ENCODE results near the gene PTPA. TPM values are rescaled to one million over a fixed set of nuclear protein-coding genes. Genes with fewer than 3 reads are reported as not detected.
A peak's percentile ranks its signal among the peaks of the same experiment; 100 is the strongest.

PTPA gene
- total RNA-seq, 2 donors from 2014 or later, result 81.3 to 89.9 TPM

DNA sequence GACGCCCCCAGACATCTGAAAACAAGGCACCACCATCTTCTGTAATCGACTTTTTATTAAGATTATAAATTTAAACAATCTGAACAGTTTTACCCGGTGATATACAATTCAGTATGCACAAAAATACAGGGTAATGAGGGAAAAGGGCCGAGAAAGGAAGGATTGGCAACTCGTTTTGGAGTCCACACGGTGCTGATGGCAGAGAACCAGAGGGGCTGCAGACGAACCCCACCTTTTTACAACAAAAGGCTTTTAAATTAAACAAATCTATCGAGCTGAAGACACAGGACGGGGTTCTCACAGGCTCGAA is 64.3 kb downstream of the PTPA start:
- H3K9me3 ChIP-seq, result no peaks in the 10 kb centered on the region
- H3K27me3 ChIP-seq, result no peaks in the 10 kb centered on the region
- no peak for DNase-seq (ENCODE audit: low spot score)
- peak overlapping the region; percentile 94 to 96 for H3K27ac ChIP-seq
- peak overlapping the region; percentile 63 to 77 for H3K4me3 ChIP-seq
- H3K4me1 ChIP-seq, result peaks cover 0 to 46% of the 10 kb centered on the region in 2 donors
- no peaks in the 10 kb centered on the region for H3K36me3 ChIP-seq
- TF ChIP-seq CTCF (IDR thresholded peaks at IDR 0.05), result no peak

GRCh38 chr9:129175825-129176633 is 64.8 kb downstream of the PTPA start:
- Histone ChIP-seq H3K36me3 (no peaks in the 10 kb centered on the region), H3K4me1 (peaks cover 0 to 46% of the 10 kb centered on the region in 2 donors), H3K9me3 (no peaks in the 10 kb centered on the region), H3K27ac (peak overlapping the region; percentile 94 to 96), H3K27me3 (no peaks in the 10 kb centered on the region), H3K4me3 (peak overlapping the region; percentile 63 to 77)
- TF ChIP-seq CTCF (IDR thresholded peaks at IDR 0.05), result no peak
- peak; percentile 86 for DNase-seq (ENCODE audit: low spot score)

GRCh38 chr9:129176701-129177442 is 65.7 kb downstream of the PTPA start:
- peak overlapping the region; percentile 63 to 77 for H3K4me3 ChIP-seq
- H3K4me1 ChIP-seq, result peaks cover 0 to 46% of the 10 kb centered on the region in 2 donors
- peak overlapping the region; percentile 94 to 96 for H3K27ac ChIP-seq
- H3K9me3 ChIP-seq, result no peaks in the 10 kb centered on the region
- no peaks in the 10 kb centered on the region for H3K27me3 ChIP-seq
- DNase-seq (ENCODE audit: low spot score), result no peak
- TF ChIP-seq CTCF (IDR thresholded peaks at IDR 0.05), result no peak
- no peaks in the 10 kb centered on the region for H3K36me3 ChIP-seq

GRCh38 chr9:129177443-129177790 is 66.2 kb downstream of the PTPA start:
- Histone ChIP-seq H3K9me3 (no peaks in the 10 kb centered on the region), H3K36me3 (no peaks in the 10 kb centered on the region), H3K27me3 (no peaks in the 10 kb centered on the region), H3K4me3 (peak overlapping the region; percentile 77 to 87), H3K27ac (peak overlapping the region; percentile 89 to 96), H3K4me1 (peaks cover 0 to 45% of the 10 kb centered on the region in 2 donors)
- no peak for TF ChIP-seq CTCF (IDR thresholded peaks at IDR 0.05)
- DNase-seq (ENCODE audit: low spot score), result no peak

DNA sequence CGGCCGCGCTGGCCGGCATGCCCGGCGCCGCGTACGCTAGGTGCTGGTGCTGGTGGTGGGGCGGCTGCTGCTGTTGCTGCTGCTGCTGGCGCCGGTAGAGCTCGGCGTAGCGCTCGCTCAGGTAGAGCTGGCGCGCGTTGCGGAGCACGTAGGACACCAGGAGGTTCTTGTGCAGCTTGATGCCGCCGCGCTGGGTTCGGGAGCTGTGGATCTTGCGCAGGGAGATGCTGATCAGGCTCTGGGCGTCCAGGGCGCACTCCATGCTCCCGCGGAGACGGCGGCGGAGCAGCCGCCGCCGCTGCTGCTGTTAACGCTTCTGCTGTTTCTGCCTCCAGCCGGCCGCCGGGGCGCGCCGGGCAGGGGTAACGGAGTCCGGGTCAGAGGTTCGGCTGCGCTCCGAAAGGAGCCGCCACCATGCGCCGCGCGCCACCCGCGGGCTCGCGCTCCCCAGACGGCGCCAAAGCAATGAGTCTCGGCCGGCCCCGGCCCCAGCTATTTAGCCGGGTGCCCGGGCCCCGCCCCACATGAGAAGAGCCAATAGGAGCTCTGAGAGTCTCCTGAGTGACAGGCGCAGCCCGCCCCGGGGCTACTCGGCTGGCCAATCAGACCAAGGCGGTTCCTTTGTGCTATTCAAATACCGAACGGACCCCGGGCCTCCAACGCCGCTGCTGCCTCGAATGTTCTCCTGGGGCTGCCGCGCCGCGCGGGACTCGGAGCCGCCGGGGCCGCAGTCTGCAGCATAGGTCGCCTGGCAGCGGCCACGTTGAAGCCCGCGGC is 66.8 kb downstream of the PTPA start, which contains the start of gene IER5L:
TSS of gene IER5L (minus strand) at position 471 of the 777 bp plus-strand sequence. CDS start at position 262, 209 bp downstream.
- Histone ChIP-seq H3K27ac (peak within 1 kb of the TSS; percentile 94 to 96), H3K27me3 (no peaks in the 10 kb centered on the region), H3K4me1 (peaks cover 0 to 39% of the 10 kb centered on the region in 2 donors), H3K4me3 (peak within 1 kb of the TSS; percentile 77 to 87), H3K9me3 (no peaks in the 10 kb centered on the region), H3K36me3 (no peaks in the 10 kb centered on the region)
- DNase-seq (ENCODE audit: low spot score), result peak; percentile 99
- TF ChIP-seq CTCF (IDR thresholded peaks at IDR 0.05), result peak in 1 of 2 donors; percentile 36

All from right atrium auricular region (tissue), 2 donors.